DND-41 (cell line): ENCODE results near the gene MC2R.

Experiments
- ATAC-seq: fragments of 200-7000 bp; cut with Tn5 transposase; 3 replicates; pipeline ENCODE4 v1.9.1; 2021; ENCODE audit warnings: low read depth; ENCODE audit not compliant: insufficient read depth
- DNase-seq: peaks from one replicate; pipeline ENCODE4 v3.0.0-alpha.2; 2020
- H2AFZ ChIP-seq: 2 replicates; pipeline ENCODE4 v1.6.0; 2012; ENCODE audit warnings: low read depth, low read length
- H3K27ac ChIP-seq: 2 replicates; pipeline ENCODE4 v1.5.1; 2012; ENCODE audit warnings: low read length, inconsistent platforms
- H3K27me3 ChIP-seq: fragments of 200-600 bp; sonication (generic); 2 replicates; pipeline ENCODE4 v1.6.0; 2012; ENCODE audit warnings: low read length, mild to moderate bottlenecking, inconsistent platforms; ENCODE audit not compliant: insufficient read depth, poor library complexity
- H3K36me3 ChIP-seq: 2 replicates; pipeline ENCODE4 v1.5.1; 2012; ENCODE audit warnings: low read length, inconsistent platforms; ENCODE audit not compliant: insufficient read depth
- H3K4me1 ChIP-seq: 2 replicates; pipeline ENCODE4 v1.5.1; 2012; ENCODE audit warnings: mild to moderate bottlenecking, low read length; ENCODE audit not compliant: insufficient read depth
- H3K4me2 ChIP-seq: 2 replicates; pipeline ENCODE4 v1.6.0; 2012; ENCODE audit warnings: mild to moderate bottlenecking, moderate library complexity, low read length, inconsistent platforms; ENCODE audit not compliant: insufficient read depth
- H3K4me3 ChIP-seq, 2 experiments: fragments of 200-600 bp in 1 of 2; shearing (Covaris generic) in 1 of 2; 2 replicates each; pipeline ENCODE4 v1.5.1; 2012 to 2016; ENCODE audit warnings: inconsistent platforms in 2 of 2, low read length in 2 of 2, mild to moderate bottlenecking in 2 of 2, low read depth in 1 of 2, moderate library complexity in 1 of 2
- H3K79me2 ChIP-seq: 2 replicates; pipeline ENCODE4 v1.6.0; 2012; ENCODE audit warnings: low read length, inconsistent platforms; ENCODE audit not compliant: insufficient read depth
- H3K9ac ChIP-seq: 2 replicates; pipeline ENCODE4 v1.6.0; 2012; ENCODE audit warnings: low read depth, mild to moderate bottlenecking, inconsistent platforms, low read length, moderate library complexity
- H3K9me3 ChIP-seq: 2 replicates; pipeline ENCODE4 v1.5.1; 2012; ENCODE audit warnings: low read length, moderate library complexity, mild to moderate bottlenecking, inconsistent platforms; ENCODE audit not compliant: insufficient read depth, severe bottlenecking
- H4K20me1 ChIP-seq: 2 replicates; pipeline ENCODE4 v1.6.0; 2012; ENCODE audit warnings: low read length; ENCODE audit not compliant: insufficient read depth
- CTCF ChIP-seq: IDR thresholded peaks from 2 replicates; pipeline ENCODE4 v1.5.1; 2012; ENCODE audit warnings: borderline replicate concordance, low read length, moderate library complexity, mild to moderate bottlenecking; ENCODE audit not compliant: poor library complexity, severe bottlenecking; ENCODE audit errors: extremely low read depth
- EZH2 ChIP-seq: IDR thresholded peaks from 3 replicates; pipeline ENCODE4 v1.6.1; 2012; ENCODE audit warnings: borderline replicate concordance, low read depth, mild to moderate bottlenecking, moderate library complexity, low read length, inconsistent platforms; ENCODE audit not compliant: severe bottlenecking

MC2R gene

GRCh38 chr18:13913205-13913604 lies 2.1 kb downstream of the MC2R start:
- H3K27me3 ChIP-seq = no peaks in the 10 kb centered on the region
- TF ChIP-seq EZH2 (no peak), CTCF (no peak)

GRCh38 chr18:13912601-13913000 lies 2.7 kb downstream of the MC2R start:
- no peaks in the 10 kb centered on the region for H3K36me3 ChIP-seq
- no peaks in the 10 kb centered on the region for H3K4me1 ChIP-seq
- H3K27ac ChIP-seq = no peak overlapping the region
- H3K27me3 ChIP-seq = no peaks in the 10 kb centered on the region
- no peaks in the 10 kb centered on the region for H3K79me2 ChIP-seq
- H2AFZ ChIP-seq = no peak overlapping the region
- DNase-seq = no peak
- no peak overlapping the region for H3K9ac ChIP-seq
- H4K20me1 ChIP-seq = no peaks in the 10 kb centered on the region
- no peak for TF ChIP-seq CTCF
- H3K4me2 ChIP-seq = no peak overlapping the region
- no peak for ATAC-seq
- no peak overlapping the region for H3K4me3 ChIP-seq
- H3K9me3 ChIP-seq = no peaks in the 10 kb centered on the region

More at GRCh38 chr18:13913205-13913604, 2.1 kb downstream of the MC2R start:
- H3K27ac ChIP-seq = no peak overlapping the region
- no peak overlapping the region for H3K4me3 ChIP-seq
- H3K4me2 ChIP-seq = no peak overlapping the region
- no peak overlapping the region for H2AFZ ChIP-seq
- no peaks in the 10 kb centered on the region for H3K79me2 ChIP-seq
- ATAC-seq (no peak), DNase-seq (no peak)
- no peaks in the 10 kb centered on the region for H4K20me1 ChIP-seq
- no peaks in the 10 kb centered on the region for H3K36me3 ChIP-seq
- H3K9me3 ChIP-seq = no peaks in the 10 kb centered on the region
- no peak overlapping the region for H3K9ac ChIP-seq
- H3K4me1 ChIP-seq = no peaks in the 10 kb centered on the region

GRCh38 chr18:13910986-13911385 lies 4.3 kb downstream of the MC2R start:
- TF ChIP-seq EZH2 = no peak
- no peak for TF ChIP-seq CTCF
- Histone ChIP-seq H3K4me2 (no peak overlapping the region), H3K79me2 (no peaks in the 10 kb centered on the region), H3K4me3 (no peak overlapping the region), H3K4me1 (no peaks in the 10 kb centered on the region), H3K9me3 (no peaks in the 10 kb centered on the region), H3K27me3 (no peaks in the 10 kb centered on the region), H2AFZ (no peak overlapping the region), H3K9ac (no peak overlapping the region), H4K20me1 (no peaks in the 10 kb centered on the region), H3K36me3 (no peaks in the 10 kb centered on the region), H3K27ac (no peak overlapping the region)
- no peak for ATAC-seq
- no peak for DNase-seq

- TF ChIP-seq CTCF (no peak), EZH2 (no peak)
- Histone ChIP-seq H4K20me1 (no peaks in the 10 kb centered on the region), H2AFZ (no peak overlapping the region), H3K27me3 (no peaks in the 10 kb centered on the region), H3K9me3 (no peaks in the 10 kb centered on the region), H3K4me2 (no peak overlapping the region), H3K27ac (no peak overlapping the region), H3K9ac (no peak overlapping the region), H3K79me2 (no peaks in the 10 kb centered on the region), H3K4me3 (no peak overlapping the region), H3K36me3 (no peaks in the 10 kb centered on the region), H3K4me1 (no peaks in the 10 kb centered on the region)
- DNase-seq (no peak), ATAC-seq (0 out of 3 replicates have a peak, but pooled peaks have one; percentile 37)
These were observed 4.8 kb downstream of the MC2R start for GRCh38 chr18:13910501-13910900.
